B cell (primary cell): Measurements from ENCODE around the gene KRT75. TPM values are rescaled to one million over a fixed set of nuclear protein-coding genes. Genes with fewer than 3 reads are reported as not detected.

Source experiments
- ATAC-seq: fragments of 200-7000 bp; cut with Tn5 transposase; one replicate; pipeline ENCODE4 v1.10.0; 2021; ENCODE audit warnings: low read depth, mild to moderate bottlenecking, moderate number of reproducible peaks, moderate library complexity
- CTCF ChIA-PET: fragments of 350-600 bp; sonication (Branson Sonifier 250); formaldehyde crosslinking; loops from one replicate; lab custom pipeline; 2021; ENCODE audit warnings: antibody characterized with exemption, inconsistent platforms; lab: Charles Lee
- POLR2A ChIA-PET: fragments of 350-600 bp; sonication (Branson Sonifier 250); formaldehyde crosslinking; loops from one replicate; lab custom pipeline; 2021; ENCODE audit warnings: antibody characterized with exemption; lab: Charles Lee
- DNase-seq: peaks from one replicate; pipeline ENCODE4 v3.0.0; 2013
- H2AFZ ChIP-seq: 2 replicates; pipeline ENCODE4 v1.6.1; 2012; ENCODE audit warnings: mild to moderate bottlenecking, low read depth, low read length; ENCODE audit not compliant: insufficient read depth, poor library complexity, severe bottlenecking
- H3K27ac ChIP-seq, 2 donors: 1 replicate in 1 of 2; 2 replicates in 1 of 2; pipeline ENCODE4 v1.5.1; 2012 to 2013; ENCODE audit warnings: low read length in 2 of 2, mild to moderate bottlenecking in 2 of 2, moderate library complexity in 1 of 2
- H3K27me3 ChIP-seq, 4 experiments: fragments of 200-600 bp in 1 of 4; sonication (generic) in 1 of 4; replicated peaks in 1 of 4; 1 replicate in 2 of 4; 2 replicates in 2 of 4; pipeline versions ENCODE4 v1.6.1 to v1.7.0; 2013 to 2016; ENCODE audit warnings: low read length in 3 of 4, mild to moderate bottlenecking in 2 of 4, mixed read lengths in 1 of 4, moderate library complexity in 1 of 4; ENCODE audit not compliant: insufficient read depth in 4 of 4, control insufficient read depth in 3 of 4; ENCODE audit errors: control extremely low read depth in 1 of 4
- H3K36me3 ChIP-seq, 2 experiments: replicated peaks in 1 of 2; 1 replicate in 1 of 2; 2 replicates in 1 of 2; pipeline versions ENCODE4 v1.6.1 to v1.7.1; 2013; ENCODE audit warnings: low read length in 1 of 2; ENCODE audit not compliant: insufficient read depth in 2 of 2, control insufficient read depth in 1 of 2; ENCODE audit errors: control extremely low read depth in 1 of 2, extremely low read depth in 1 of 2
- H3K4me1 ChIP-seq, 2 donors: fragments of 200-600 bp in 1 of 2; sonication (generic) in 1 of 2; 1 replicate in 1 of 2; 2 replicates in 1 of 2; pipeline versions ENCODE4 v1.5.1 to v1.6.1; 2013 to 2017; ENCODE audit warnings: low read length in 2 of 2; ENCODE audit not compliant: control insufficient read depth in 2 of 2, insufficient read depth in 2 of 2
- H3K4me2 ChIP-seq: replicated peaks from 2 replicates; pipeline ENCODE3; 2012; ENCODE audit warnings: mild to moderate bottlenecking, low read depth, low read length; ENCODE audit not compliant: poor library complexity, severe bottlenecking
- H3K4me3 ChIP-seq, 5 experiments: fragments of 200-600 bp in 1 of 5; sonication (generic) in 1 of 5; 1 replicate in 3 of 5; 2 replicates in 2 of 5; pipeline versions ENCODE4 v1.5.1 to v1.7.0; 2011 to 2016; ENCODE audit warnings: low read length in 4 of 5, mild to moderate bottlenecking in 4 of 5, low read depth in 2 of 5, control low read depth in 1 of 5, moderate library complexity in 1 of 5; ENCODE audit not compliant: insufficient read depth in 1 of 5; ENCODE audit errors: control extremely low read depth in 1 of 5, extremely low read depth in 1 of 5
- H3K79me2 ChIP-seq: fragments of 200-600 bp; sonication (generic); one replicate; pipeline ENCODE4 v1.6.0; 2016; ENCODE audit warnings: low read length; ENCODE audit not compliant: control insufficient read depth, insufficient read depth
- H3K9ac ChIP-seq: fragments of 200-600 bp; sonication (generic); 2 replicates; pipeline ENCODE4 v1.6.1; 2017; ENCODE audit warnings: mild to moderate bottlenecking, low read length, moderate library complexity
- H3K9me3 ChIP-seq, 3 donors: one replicate each; pipeline versions ENCODE4 v1.6.1 to v1.7.1; 2013; ENCODE audit warnings: low read length in 2 of 3; ENCODE audit not compliant: control insufficient read depth in 2 of 3, insufficient read depth in 1 of 3; ENCODE audit errors: control extremely low read depth in 1 of 3
- H4K20me1 ChIP-seq: 2 replicates; pipeline ENCODE4 v1.6.0; 2012; ENCODE audit warnings: mild to moderate bottlenecking, low read length; ENCODE audit not compliant: insufficient read depth, control insufficient read depth, poor library complexity, severe bottlenecking
- H3K27ac Mint-ChIP-seq: one replicate; pipeline ENCODE4 v1.8.0; 2021; ENCODE audit warnings: mixed read lengths
- H3K27me3 Mint-ChIP-seq: one replicate; pipeline ENCODE4 v1.8.0; 2021; ENCODE audit warnings: mixed read lengths
- H3K4me1 Mint-ChIP-seq: one replicate; pipeline ENCODE4 v1.8.0; 2021; ENCODE audit warnings: mixed read lengths
- H3K4me3 Mint-ChIP-seq: one replicate; pipeline ENCODE4 v1.8.0; 2021; ENCODE audit warnings: mixed read lengths
- H3K9me3 Mint-ChIP-seq: one replicate; pipeline ENCODE4 v1.8.0; 2022; ENCODE audit warnings: mixed read lengths; ENCODE audit not compliant: insufficient read depth
- CTCF ChIP-seq: fragments of 200-600 bp; IDR thresholded peaks from one replicate; pipeline ENCODE4 v1.8.0; 2022; ENCODE audit warnings: antibody characterized with exemption, mild to moderate bottlenecking
- EZH2 ChIP-seq: IDR thresholded peaks from 2 replicates; pipeline ENCODE4 v1.6.1; 2012; ENCODE audit warnings: borderline replicate concordance, low read depth, mild to moderate bottlenecking, moderate library complexity, low read length; ENCODE audit not compliant: insufficient read depth, poor library complexity, severe bottlenecking
- WGBS: methylation state at CpG from one replicate; pipeline ENCODE4 v1.1.5; 2013; ENCODE audit warnings: missing lambda C conversion rate; ENCODE audit not compliant: insufficient coverage; 5-methylcytosine and 5-hydroxymethylcytosine counted together
- intact Hi-C: fragments of 100-400 bp; cut with micrococcal nuclease; formaldehyde crosslinking; loops from one replicate; pipeline ENCODE4 v1.10.0; 2022
- polyA plus RNA-seq: library from polyadenylated mRNA; depleted of rRNA; stranded (reverse); fragments of >200 nt; gene quantifications from 2 replicates; pipeline ENCODE4 v1.2.3, GENCODE V29; 2012
- total RNA-seq, 2 donors: library from RNA; stranded (reverse); fragments of 120-200 nt in 1 of 2; gene quantifications; 1 replicate in 1 of 2; 2 replicates in 1 of 2; pipeline versions ENCODE4 v1.2.3 to v1.2.4, GENCODE V29; 2013 to 2022

KRT75 gene
- total and polyA plus RNA-seq, 2 donors (not counting 1 experiment from before 2014, with no cell fraction given) = not detected

GRCh38 chr12:52426034-52426433, 8.1 kb downstream of the KRT75 start:
- POLR2A ChIA-PET = no interaction called here
- no peak for ATAC-seq
- no peaks in the 10 kb centered on the region for H3K4me1 Mint-ChIP-seq
- Histone ChIP-seq H3K27me3 (peaks cover 0 to 6% (median 1%) of the 10 kb centered on the region in 4 experiments), H3K27ac (no peak overlapping the region), H3K4me3 (no peak overlapping the region), H2AFZ (no peak overlapping the region), H4K20me1 (no peaks in the 10 kb centered on the region), H3K36me3 (no peaks in the 10 kb centered on the region), H3K9me3 (no peaks in the 10 kb centered on the region), H3K79me2 (no peaks in the 10 kb centered on the region), H3K4me1 (no peaks in the 10 kb centered on the region), H3K9ac (no peak overlapping the region), H3K4me2 (no peak overlapping the region)
- H3K27ac Mint-ChIP-seq = no peak overlapping the region
- CTCF ChIA-PET = no interaction called here
- H3K9me3 Mint-ChIP-seq = no peaks in the 10 kb centered on the region
- intact Hi-C loops = no loop called here
- WGBS = 94% methylated on average over 2 of the region's 2 CpGs
- no peak overlapping the region for H3K4me3 Mint-ChIP-seq
- peaks cover 34% of the 10 kb centered on the region for H3K27me3 Mint-ChIP-seq
- DNase-seq = no peak
- no peak for TF ChIP-seq EZH2
- TF ChIP-seq CTCF = no peak

- Histone ChIP-seq H3K27ac (no peak overlapping the region), H3K79me2 (no peaks in the 10 kb centered on the region), H3K36me3 (no peaks in the 10 kb centered on the region), H3K4me2 (no peak overlapping the region), H3K4me3 (no peak overlapping the region), H2AFZ (no peak overlapping the region), H3K4me1 (no peaks in the 10 kb centered on the region), H3K9ac (no peak overlapping the region), H4K20me1 (no peaks in the 10 kb centered on the region), H3K9me3 (no peaks in the 10 kb centered on the region), H3K27me3 (peaks cover 0 to 6% (median 1%) of the 10 kb centered on the region in 4 experiments)
- H3K4me1 Mint-ChIP-seq = no peaks in the 10 kb centered on the region
- intact Hi-C loops = no loop called here
- DNase-seq (no peak), ATAC-seq (no peak)
- CTCF ChIA-PET = no interaction called here
- no peak overlapping the region for H3K27ac Mint-ChIP-seq
- no peaks in the 10 kb centered on the region for H3K9me3 Mint-ChIP-seq
- 81% methylated on average over 4 of the region's 5 CpGs for WGBS
- no peak overlapping the region for H3K4me3 Mint-ChIP-seq
- peaks cover 34% of the 10 kb centered on the region for H3K27me3 Mint-ChIP-seq
- POLR2A ChIA-PET = no interaction called here
- no peak for TF ChIP-seq EZH2
- no peak for TF ChIP-seq CTCF
Observed at GRCh38 chr12:52425466-52425865, 8.7 kb downstream of the KRT75 start.
